GM12865 (cell line): ENCODE results near the gene CACNB4.
A peak's percentile ranks its signal among the peaks of the same experiment; 100 is the strongest.
"Not testable (repeated sequence)": the region's sequence is repeated elsewhere in the genome, so short reads cannot be mapped to it uniquely, and the experiment has no call there.

ENCODE experiments used
- DNase-seq: peaks from one replicate; pipeline ENCODE4 v3.0.0; 2010; ENCODE audit warnings: low read depth
- H3K4me3 ChIP-seq: 2 replicates; pipeline ENCODE4 v1.5.1; 2011; ENCODE audit warnings: mild to moderate bottlenecking, low read depth, low read length, control low read depth
- CTCF ChIP-seq: IDR thresholded peaks from 2 replicates; pipeline ENCODE4 v1.5.1; 2011; ENCODE audit warnings: low read length, control low read depth, low read depth, inconsistent platforms; ENCODE audit not compliant: insufficient read depth; ENCODE audit errors: missing control alignments

The CACNB4 gene

GRCh38 chr2:152034257-152034801, 64.5 kb downstream of the CACNB4 start:
- no peak overlapping the region for H3K4me3 ChIP-seq
- DNase-seq, result no peak
- no peak for TF ChIP-seq CTCF

- no peak overlapping the region for H3K4me3 ChIP-seq
- DNase-seq, result no peak
- TF ChIP-seq CTCF, result no peak
Observed at GRCh38 chr2:152033011-152033925, 65.6 kb downstream of the CACNB4 start.

GRCh38 chr2:152031747-152032306, 67.0 kb downstream of the CACNB4 start:
- DNase-seq, result no peak
- no peak for TF ChIP-seq CTCF

GRCh38 chr2:152030596-152031328, 68.1 kb downstream of the CACNB4 start:
- H3K4me3 ChIP-seq, result not testable (repeated sequence)
- DNase-seq, result peak; percentile 41

More at GRCh38 chr2:152031747-152032306, 67.0 kb downstream of the CACNB4 start:
- no peak overlapping the region for H3K4me3 ChIP-seq

GRCh38 chr2:152028182-152028862, 70.5 kb downstream of the CACNB4 start:
- peak; percentile 46 for DNase-seq
- TF ChIP-seq CTCF, result no peak
- H3K4me3 ChIP-seq, result no peak overlapping the region

DNA sequence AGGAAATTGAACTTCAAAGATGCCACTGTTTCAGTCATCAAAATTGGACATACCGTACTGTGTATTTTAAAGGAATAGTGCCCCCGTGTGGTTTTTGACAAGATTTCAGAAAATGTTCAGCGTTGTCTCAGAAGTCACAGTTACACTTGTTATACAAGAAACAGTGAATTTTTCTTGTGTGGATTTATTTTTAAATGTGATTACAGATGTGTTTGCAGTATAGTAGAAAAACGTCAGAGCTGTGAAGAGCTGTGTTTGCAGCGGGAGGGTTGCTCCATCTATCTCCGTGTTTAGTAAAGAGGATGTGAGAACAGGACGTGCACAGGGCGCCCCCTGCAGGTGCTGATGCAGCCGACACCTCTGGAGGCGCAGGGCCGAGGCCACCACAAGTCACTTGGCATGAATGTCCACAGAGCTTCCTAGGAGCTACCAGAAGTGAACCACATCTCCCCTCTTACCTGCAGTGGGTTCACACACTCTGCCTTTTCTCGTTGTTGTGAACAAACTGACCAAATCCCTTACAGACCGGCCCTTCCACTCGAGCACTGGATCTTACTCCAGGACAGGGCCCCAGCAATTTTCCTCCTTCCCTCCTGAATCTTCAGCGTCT, 73.1 kb downstream of the CACNB4 start:
- peak; percentile 95 for TF ChIP-seq CTCF
- 0 out of 2 replicates have a peak overlapping the region, but pooled peaks have one; percentile 33 for H3K4me3 ChIP-seq
- DNase-seq, result peak; percentile 90
